Measurements from ENCODE around the gene ZBTB7A. TPM values are rescaled to one million over a fixed set of nuclear protein-coding genes. Genes with fewer than 3 reads are reported as not detected.

Gene ZBTB7A
- total RNA-seq, 2 experiments from 2014 or later: 24.0 to 26.4 TPM

DNA sequence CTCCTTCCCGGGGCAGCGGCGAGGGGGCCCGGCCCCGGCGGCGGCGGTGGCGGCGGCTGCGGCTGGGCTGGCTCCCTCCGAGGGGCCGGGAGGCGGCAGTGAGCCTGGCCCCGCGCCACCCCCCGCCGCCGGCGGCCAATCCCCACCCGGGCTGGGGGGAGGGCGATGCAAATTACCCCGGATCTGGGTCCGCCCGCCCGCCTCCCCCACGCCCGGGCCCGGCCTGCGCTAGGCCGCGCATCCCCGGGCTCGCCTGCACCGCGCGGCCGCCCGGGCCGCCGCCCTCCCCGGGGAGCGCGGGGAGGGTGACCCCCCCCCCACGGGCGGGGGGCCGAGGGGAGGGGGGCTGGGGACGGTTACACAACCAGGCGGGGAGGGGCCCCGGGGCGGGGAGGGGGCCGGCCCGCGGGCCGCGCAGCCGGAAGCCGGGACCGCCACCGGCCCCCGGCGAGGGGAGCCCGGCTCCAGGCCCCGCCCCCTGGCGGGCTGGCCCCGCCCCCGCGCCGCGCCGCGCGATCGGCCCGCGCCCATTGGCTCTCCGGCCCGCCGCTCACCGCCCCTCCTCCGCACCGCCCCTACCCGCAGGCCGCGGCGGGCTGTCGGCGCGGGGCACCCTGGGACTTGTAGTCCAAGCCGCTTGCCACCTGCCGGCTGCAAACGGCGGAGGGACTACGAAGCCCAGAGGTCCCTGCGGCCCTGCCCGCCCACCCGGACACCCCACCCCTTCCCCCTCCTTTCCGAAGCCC, 1.1 kb downstream of the ZBTB7A start:
- POLR2A ChIA-PET: interaction anchor here (0.5 kb wide), 1 partner anchor 8 kb away, joined by 5 read pairs; no protein-coding TSS in a partner anchor
- H3K9me3 Mint-ChIP-seq (ENCODE audit: low read depth): no peaks in the 10 kb centered on the region
- peak; percentile 84 for ATAC-seq
- H3K4me3 Mint-ChIP-seq: peak overlapping the region; percentile 71
- CTCF ChIA-PET: no interaction called here
- H3K27me3 Mint-ChIP-seq: no peaks in the 10 kb centered on the region
- peak; percentile 99 for DNase-seq
- no peak overlapping the region for H3K27ac Mint-ChIP-seq
- peaks cover 40% of the 10 kb centered on the region for H3K4me1 Mint-ChIP-seq
- intact Hi-C loops (cut with DNase I, micrococcal nuclease): loop anchor here (1.0 to 5.0 kb wide), 28 partner anchors 42 to 1837 kb away; partner anchors contain the start of genes EEF2 (in 2 of the 2), MAP2K2 (in 2 of the 2), ANKRD24 (in 1 of the 2) and CACTIN (in 1 of the 2)
- peaks cover 5% of the 10 kb centered on the region for H3K36me3 Mint-ChIP-seq (ENCODE audit: low read depth)

DNA sequence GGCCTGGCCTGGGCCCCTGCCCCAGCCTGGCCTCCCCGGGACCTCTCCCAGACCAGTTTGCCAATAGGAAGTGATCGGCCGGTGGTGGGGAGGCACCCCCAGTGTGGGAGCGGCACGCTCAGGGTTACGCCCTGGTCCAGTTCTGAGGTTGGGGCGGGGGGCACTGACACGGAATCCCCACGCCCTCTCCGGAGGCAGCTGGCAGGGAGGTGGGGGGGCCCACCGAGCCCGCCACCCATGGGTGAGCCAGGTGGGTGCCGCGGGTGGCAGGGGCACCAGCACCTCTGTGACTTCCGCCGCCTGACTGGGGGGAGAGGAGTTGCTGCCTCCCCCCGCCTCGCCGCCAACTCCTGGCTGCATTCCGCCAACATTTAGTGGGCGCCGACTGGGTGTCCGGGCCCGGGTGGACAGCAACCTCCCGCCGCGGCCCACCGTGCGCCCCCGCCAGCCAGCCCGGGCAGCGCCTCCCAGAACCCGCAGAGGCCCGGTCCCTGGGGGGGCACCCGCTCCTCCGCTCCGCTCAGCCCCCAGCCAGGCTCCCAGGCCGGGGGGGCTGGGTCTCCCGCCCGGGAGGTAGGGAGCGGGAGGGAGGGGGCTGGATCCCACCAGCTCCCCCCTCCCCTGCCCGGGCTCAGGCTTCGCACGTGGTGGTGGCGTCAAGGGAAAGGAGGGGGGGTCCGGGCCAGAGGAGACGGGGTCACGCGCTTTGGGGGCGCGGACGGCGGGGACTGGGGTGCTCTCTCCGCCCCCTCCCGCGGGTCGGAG, 2.0 kb downstream of the ZBTB7A start:
- H3K36me3 Mint-ChIP-seq (ENCODE audit: low read depth): peaks cover 8% of the 10 kb centered on the region
- intact Hi-C loops (cut with DNase I, micrococcal nuclease): loop anchor here (1.0 to 5.0 kb wide), 18 partner anchors 43 to 1838 kb away; partner anchors contain the start of genes CACTIN (in 1 of the 2), DAPK3 (in 1 of the 2), DPP9 (in 1 of the 2) and EEF2 (in 1 of the 2)

DNA sequence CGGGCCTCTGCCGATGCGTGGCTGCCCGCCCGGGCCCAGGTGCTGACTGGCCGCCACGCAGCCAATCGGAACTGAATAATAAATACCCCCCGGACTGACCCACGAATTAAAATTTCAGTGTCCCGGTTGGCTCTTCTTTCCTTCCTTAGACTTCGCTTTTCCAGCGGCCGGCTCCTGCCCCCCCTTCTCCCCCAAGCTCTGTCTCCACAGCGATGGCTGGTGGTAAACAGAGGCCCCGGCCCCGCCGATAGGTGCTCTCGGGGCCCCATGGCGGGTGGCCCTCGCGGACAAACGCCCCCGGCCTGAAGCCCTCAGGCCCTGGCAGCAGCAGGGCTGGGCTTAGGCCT, 2.6 kb downstream of the ZBTB7A start:
- Mint-ChIP-seq H3K27me3 (no peaks in the 10 kb centered on the region), H3K4me1 (peaks cover 42% of the 10 kb centered on the region), H3K36me3 (ENCODE audit: low read depth) (peaks cover 8% of the 10 kb centered on the region), H3K4me3 (peak overlapping the region; percentile 79), H3K27ac (peak overlapping the region; percentile 87), H3K9me3 (ENCODE audit: low read depth) (no peaks in the 10 kb centered on the region)
- ChIA-PET POLR2A (no interaction called here), CTCF (interaction anchor here (1.7 kb wide), 1 partner anchor 76 kb away, joined by 4 read pairs; no protein-coding TSS in a partner anchor)
- ATAC-seq (no peak), DNase-seq (no peak)
- intact Hi-C loops (cut with DNase I, micrococcal nuclease): loop anchor here in 1 of 2 experiments (5.0 kb wide), 1 partner anchor 57 kb away; the partner anchor contains the start of gene PIAS4

More for the DNA sequence above, 2.0 kb downstream of the ZBTB7A start:
- Mint-ChIP-seq H3K9me3 (ENCODE audit: low read depth) (no peaks in the 10 kb centered on the region), H3K4me1 (peaks cover 42% of the 10 kb centered on the region), H3K27me3 (no peaks in the 10 kb centered on the region), H3K27ac (no peak overlapping the region), H3K4me3 (peak overlapping the region; percentile 79)
- ATAC-seq: no peak
- POLR2A ChIA-PET: no interaction called here
- peak; percentile 60 for DNase-seq
- CTCF ChIA-PET: no interaction called here

DNA sequence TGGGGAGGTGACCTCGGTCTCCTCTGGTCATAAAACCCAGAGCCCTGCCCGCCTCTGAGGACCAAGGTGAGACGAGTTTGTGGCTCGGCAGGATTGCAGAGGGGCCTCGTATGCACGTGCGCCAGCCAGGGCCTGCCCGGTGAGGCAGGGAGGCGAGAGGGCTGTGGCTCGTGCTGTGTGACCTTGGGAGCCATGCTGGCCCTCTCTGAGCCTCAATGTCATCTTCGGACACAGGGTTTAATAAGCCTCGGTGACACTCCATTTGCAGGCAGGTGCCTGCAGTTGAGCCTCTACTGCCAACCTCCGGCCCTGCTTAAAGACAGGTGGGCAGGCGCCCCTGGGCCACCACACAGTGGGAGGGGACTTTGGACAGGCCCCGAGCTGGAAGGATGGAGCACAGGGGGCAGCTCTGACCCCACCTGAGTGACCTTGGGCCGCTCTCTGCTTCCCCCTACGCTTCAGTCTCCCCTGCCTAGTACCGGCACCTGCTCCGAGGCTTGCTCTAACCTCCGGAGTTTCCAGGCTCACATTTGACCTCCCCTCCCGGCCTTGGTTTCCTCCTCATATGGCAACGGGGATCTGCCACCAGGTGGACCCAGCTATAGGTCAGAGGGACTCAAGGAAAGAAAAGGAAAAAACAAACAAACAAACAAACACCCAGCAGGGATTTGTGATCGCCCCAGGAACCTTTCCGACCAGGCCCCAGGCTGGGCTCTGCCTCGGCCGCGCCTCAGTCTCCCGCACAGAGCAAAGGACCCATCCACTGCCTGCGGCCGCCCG, 3.1 kb downstream of the ZBTB7A start:
- ChIA-PET CTCF (interaction anchor here (1.7 kb wide), 1 partner anchor 77 kb away, joined by 4 read pairs; no protein-coding TSS in a partner anchor), POLR2A (no interaction called here)
- peaks cover 8% of the 10 kb centered on the region for H3K36me3 Mint-ChIP-seq (ENCODE audit: low read depth)
- intact Hi-C loops (cut with DNase I, micrococcal nuclease): loop anchor here in 1 of 2 experiments (5.0 kb wide), 1 partner anchor 56 kb away; the partner anchor contains the start of gene PIAS4
- no peaks in the 10 kb centered on the region for H3K27me3 Mint-ChIP-seq
- H3K27ac Mint-ChIP-seq: peak overlapping the region; percentile 87
- no peaks in the 10 kb centered on the region for H3K9me3 Mint-ChIP-seq (ENCODE audit: low read depth)
- ATAC-seq (no peak), DNase-seq (no peak)
- H3K4me3 Mint-ChIP-seq: peak overlapping the region; percentile 79
- peaks cover 41% of the 10 kb centered on the region for H3K4me1 Mint-ChIP-seq

DNA sequence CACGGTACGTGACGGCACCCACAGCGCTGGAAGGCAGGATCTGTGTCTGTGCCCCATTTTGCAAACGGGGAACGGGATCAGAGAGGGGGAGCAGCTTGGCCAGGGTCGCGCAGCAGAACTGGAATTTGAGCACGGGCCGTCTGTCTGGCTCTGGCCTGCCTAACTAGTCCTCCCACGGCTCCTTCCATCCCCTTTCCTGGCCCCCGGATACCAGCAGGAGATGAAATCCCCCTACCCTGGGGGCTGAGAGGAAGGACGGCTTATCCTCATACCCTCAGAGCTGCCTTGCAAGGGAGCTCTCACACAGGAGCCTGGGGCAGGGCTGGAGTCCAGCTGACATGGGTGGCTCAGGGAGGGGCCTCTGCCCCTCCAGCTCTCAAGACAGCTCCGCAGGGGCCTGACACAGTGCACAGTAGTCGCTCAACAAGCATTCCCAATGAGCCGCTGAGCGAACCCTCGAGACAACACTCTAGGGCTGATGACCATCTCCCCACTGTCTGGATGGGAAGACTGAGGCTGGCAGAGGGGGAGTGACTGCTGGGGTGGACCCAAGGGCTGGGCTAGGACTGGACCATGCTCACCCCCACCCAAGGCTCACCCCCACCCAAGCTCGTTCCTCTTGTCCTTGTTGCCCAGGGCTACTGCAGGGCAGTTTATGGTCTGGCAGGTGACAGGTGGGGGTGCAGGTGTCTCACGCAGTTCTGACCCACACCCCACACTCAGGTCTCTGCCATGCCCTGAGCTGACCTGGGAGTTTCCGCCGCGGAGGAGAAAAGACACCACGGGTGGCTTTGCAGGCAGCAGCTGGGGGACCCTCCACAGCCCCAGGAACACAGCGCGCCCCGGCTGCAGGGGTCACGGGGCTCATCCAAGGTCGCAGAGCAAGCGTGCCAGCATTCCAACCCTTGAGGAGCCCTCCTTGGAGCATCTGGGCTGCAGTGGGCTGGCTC, 4.0 kb downstream of the ZBTB7A start:
- DNase-seq: no peak
- ChIA-PET POLR2A (interaction anchor here (0.6 kb wide), 1 partner anchor 77 kb away, joined by 3 read pairs; no protein-coding TSS in a partner anchor), CTCF (interaction anchor here (1.7 kb wide), 1 partner anchor 77 kb away, joined by 4 read pairs; no protein-coding TSS in a partner anchor)
- Mint-ChIP-seq H3K4me1 (peaks cover 41% of the 10 kb centered on the region), H3K36me3 (ENCODE audit: low read depth) (peaks cover 9% of the 10 kb centered on the region), H3K27me3 (no peaks in the 10 kb centered on the region), H3K4me3 (peak overlapping the region; percentile 79), H3K9me3 (ENCODE audit: low read depth) (no peaks in the 10 kb centered on the region), H3K27ac (peak overlapping the region; percentile 19)
- no peak for ATAC-seq
- intact Hi-C loops (cut with DNase I, micrococcal nuclease): loop anchor here in 1 of 2 experiments (5.0 kb wide), 1 partner anchor 55 kb away; the partner anchor contains the start of gene PIAS4

DNA sequence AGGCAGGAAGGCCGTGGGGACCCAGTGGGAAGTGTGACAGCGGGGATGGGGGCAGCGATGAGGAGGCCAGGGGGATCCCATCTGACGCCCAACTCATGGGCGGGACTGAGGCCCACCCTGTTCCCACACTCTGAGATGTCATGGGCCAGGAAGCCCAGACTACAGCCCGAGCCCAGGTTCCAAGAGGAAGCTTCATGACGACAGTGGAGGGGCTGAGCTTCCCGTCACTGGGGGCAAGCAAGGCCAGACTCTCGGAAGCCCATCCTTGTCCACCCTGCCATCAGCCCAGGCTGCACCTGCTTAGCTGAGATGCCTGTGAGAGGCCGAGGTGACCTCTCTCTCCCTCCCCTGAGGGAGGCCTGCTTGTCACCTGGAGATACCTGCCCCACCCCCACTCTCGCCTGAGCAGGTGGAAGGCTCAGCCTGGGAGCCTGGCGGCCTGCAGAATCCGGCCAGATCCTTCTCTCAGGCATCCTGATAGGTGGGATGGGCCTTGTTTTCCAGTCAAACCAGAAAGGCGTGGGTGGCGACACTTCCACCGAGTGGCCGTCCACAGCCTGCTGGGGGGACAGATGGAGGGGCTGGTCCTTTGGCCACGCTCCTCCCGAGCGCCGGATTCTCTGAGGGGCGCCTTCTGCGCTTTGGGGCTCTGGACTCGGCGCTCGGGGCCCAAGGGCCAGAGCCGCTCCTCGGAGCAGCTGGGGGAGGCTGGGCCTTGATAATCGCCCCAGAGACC, 4.8 kb downstream of the ZBTB7A start:
- no peaks in the 10 kb centered on the region for H3K27me3 Mint-ChIP-seq
- DNase-seq (no peak), ATAC-seq (no peak)
- peaks cover 15% of the 10 kb centered on the region for H3K36me3 Mint-ChIP-seq (ENCODE audit: low read depth)
- POLR2A ChIA-PET: interaction anchor here (0.6 kb wide), 1 partner anchor 35 kb away, joined by 6 read pairs; no protein-coding TSS in a partner anchor
- no peak overlapping the region for H3K4me3 Mint-ChIP-seq
- intact Hi-C loops (cut with DNase I, micrococcal nuclease): loop anchor here in 1 of 2 experiments (5.0 kb wide), 1 partner anchor 55 kb away; the partner anchor contains the start of gene PIAS4
- no peak overlapping the region for H3K27ac Mint-ChIP-seq
- no peaks in the 10 kb centered on the region for H3K9me3 Mint-ChIP-seq (ENCODE audit: low read depth)
- CTCF ChIA-PET: interaction anchor here (0.6 to 0.7 kb wide), 2 partner anchors 11 to 175 kb away, joined by 3 read pairs; no protein-coding TSS in a partner anchor
- H3K4me1 Mint-ChIP-seq: peaks cover 46% of the 10 kb centered on the region

DNA sequence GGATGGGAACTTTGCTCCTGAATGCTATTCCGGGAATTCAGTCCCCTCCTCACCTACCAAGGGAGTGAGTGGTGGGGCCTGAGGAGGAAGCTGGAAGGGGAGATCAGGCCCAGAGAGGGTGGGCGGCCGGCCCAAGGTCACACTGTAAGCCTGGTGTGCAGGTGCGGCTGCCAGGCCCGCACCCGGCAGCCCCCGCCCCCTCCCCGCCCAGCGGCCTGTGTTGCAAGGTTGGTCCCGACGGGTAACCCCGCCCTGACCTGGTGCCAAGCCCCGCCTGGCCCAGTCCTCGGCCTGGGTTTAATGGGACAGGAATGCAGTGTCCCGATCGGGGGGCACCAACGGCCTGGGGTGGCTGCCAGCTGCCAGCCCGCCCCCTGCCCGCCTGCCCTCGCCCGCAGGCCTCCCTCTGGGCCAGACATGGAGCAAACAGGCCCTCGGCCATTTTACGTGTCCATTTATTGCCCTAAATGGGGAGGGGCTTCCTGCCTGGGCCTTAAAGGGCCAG, 5.5 kb downstream of the ZBTB7A start:
- ChIA-PET POLR2A (interaction anchor here (0.6 kb wide), 1 partner anchor 36 kb away, joined by 6 read pairs; no protein-coding TSS in a partner anchor), CTCF (interaction anchor here (0.7 kb wide), 1 partner anchor 10 kb away, joined by 3 read pairs; no protein-coding TSS in a partner anchor)
- Mint-ChIP-seq H3K4me3 (no peak overlapping the region), H3K4me1 (peaks cover 46% of the 10 kb centered on the region), H3K27me3 (no peaks in the 10 kb centered on the region), H3K27ac (no peak overlapping the region), H3K36me3 (ENCODE audit: low read depth) (peaks cover 15% of the 10 kb centered on the region), H3K9me3 (ENCODE audit: low read depth) (no peaks in the 10 kb centered on the region)
- ATAC-seq (no peak), DNase-seq (peak; percentile 53)
- intact Hi-C loops (cut with DNase I, micrococcal nuclease): loop anchor here in 1 of 2 experiments (5.0 kb wide), 1 partner anchor 54 kb away; the partner anchor contains the start of gene PIAS4

DNA sequence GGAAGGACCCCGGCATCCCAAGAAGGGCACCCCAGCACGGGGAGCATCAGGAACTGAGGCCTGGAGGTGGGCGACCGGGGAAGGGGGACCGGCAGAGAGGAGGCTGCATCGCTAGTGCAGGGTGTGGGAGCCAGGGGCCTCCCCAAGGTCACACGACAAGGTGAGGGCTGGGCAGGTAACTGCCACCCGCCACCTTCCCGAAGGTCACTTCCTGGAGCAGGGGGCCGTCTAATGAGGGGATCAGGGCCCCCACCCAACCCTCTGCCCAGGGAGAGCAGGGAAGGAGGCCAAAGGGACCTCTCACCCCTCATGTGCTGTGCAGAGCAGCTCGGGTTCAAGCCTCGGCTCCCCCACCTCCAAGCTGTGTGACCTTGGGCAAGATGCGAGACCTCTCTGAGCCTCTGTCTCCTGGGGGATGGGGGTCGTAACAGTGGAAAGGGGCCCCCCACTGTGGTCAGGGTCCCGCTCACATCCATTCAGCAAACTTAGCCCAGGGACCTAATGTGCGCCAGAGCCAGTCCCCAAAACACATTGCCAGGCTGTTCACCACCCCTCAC, 6.0 kb downstream of the ZBTB7A start:
- Mint-ChIP-seq H3K27me3 (no peaks in the 10 kb centered on the region), H3K4me3 (peak overlapping the region; percentile 57), H3K27ac (peak overlapping the region; percentile 86), H3K36me3 (ENCODE audit: low read depth) (peaks cover 20% of the 10 kb centered on the region), H3K4me1 (peaks cover 50% of the 10 kb centered on the region), H3K9me3 (ENCODE audit: low read depth) (no peaks in the 10 kb centered on the region)
- ATAC-seq (no peak), DNase-seq (no peak)
- POLR2A ChIA-PET: no interaction called here
- intact Hi-C loops (cut with DNase I, micrococcal nuclease): loop anchor here in 1 of 2 experiments (5.0 kb wide), 1 partner anchor 53 kb away; the partner anchor contains the start of gene PIAS4
- CTCF ChIA-PET: no interaction called here
